Nephron (organoid): ENCODE results near the gene SNORC.

Experiments
- H3K27ac Mint-ChIP-seq, 3 experiments: 2 replicates each; pipeline ENCODE4 v1.8.0; 2020; ENCODE audit warnings: mixed read lengths in 3 of 3, mild to moderate bottlenecking in 2 of 3, moderate library complexity in 1 of 3
- H3K27me3 Mint-ChIP-seq: 2 replicates; pipeline ENCODE4 v1.8.0; 2021; ENCODE audit warnings: low read depth, mild to moderate bottlenecking, moderate library complexity, mixed read lengths
- H3K36me3 Mint-ChIP-seq: 2 replicates; pipeline ENCODE4 v1.8.0; 2020; ENCODE audit warnings: low read depth, mixed read lengths
- H3K4me1 Mint-ChIP-seq: 2 replicates; pipeline ENCODE4 v1.8.0; 2020; ENCODE audit warnings: mixed read lengths
- H3K4me3 Mint-ChIP-seq, 3 experiments: 2 replicates each; pipeline ENCODE4 v1.8.0; 2020; ENCODE audit warnings: mild to moderate bottlenecking in 3 of 3, mixed read lengths in 3 of 3, moderate library complexity in 2 of 3
- H3K9me3 Mint-ChIP-seq: 2 replicates; pipeline ENCODE4 v1.8.0; 2020; ENCODE audit warnings: mixed read lengths
- CTCF ChIP-seq, 3 experiments: fragments of 200-600 bp; sonication (generic); IDR thresholded peaks; one replicate each; pipeline ENCODE4 v1.5.0; 2021; ENCODE audit warnings: antibody characterized with exemption in 3 of 3; ENCODE audit not compliant: unreplicated experiment in 3 of 3

SNORC gene

GRCh38 chr2:232836934-232837333 lies 33.1 kb upstream of the SNORC start:
- H3K9me3 Mint-ChIP-seq: no peaks in the 10 kb centered on the region
- no peak overlapping the region for H3K4me3 Mint-ChIP-seq
- no peak for TF ChIP-seq CTCF (IDR thresholded peaks at IDR 0.05; ENCODE audit: unreplicated experiment in 3 of 3)
- H3K4me1 Mint-ChIP-seq: peaks cover 8% of the 10 kb centered on the region
- H3K27me3 Mint-ChIP-seq: no peaks in the 10 kb centered on the region
- H3K27ac Mint-ChIP-seq: no peak overlapping the region
- H3K36me3 Mint-ChIP-seq: peaks cover 75% of the 10 kb centered on the region

- Mint-ChIP-seq H3K36me3 (peaks cover 75% of the 10 kb centered on the region), H3K27me3 (no peaks in the 10 kb centered on the region), H3K9me3 (no peaks in the 10 kb centered on the region), H3K27ac (peak overlapping the region in 2 of 3 experiments; percentile 21 to 33), H3K4me3 (no peak overlapping the region), H3K4me1 (peaks cover 8% of the 10 kb centered on the region)
- no peak for TF ChIP-seq CTCF (IDR thresholded peaks at IDR 0.05; ENCODE audit: unreplicated experiment in 3 of 3)
Observed at GRCh38 chr2:232838406-232838874, 31.6 kb upstream of the SNORC start.

- no peak for TF ChIP-seq CTCF (IDR thresholded peaks at IDR 0.05; ENCODE audit: unreplicated experiment in 3 of 3)
- H3K27me3 Mint-ChIP-seq: no peaks in the 10 kb centered on the region
- H3K36me3 Mint-ChIP-seq: peaks cover 75% of the 10 kb centered on the region
- H3K9me3 Mint-ChIP-seq: no peaks in the 10 kb centered on the region
- peak overlapping the region in 2 of 3 experiments; percentile 41 to 72 for H3K27ac Mint-ChIP-seq
- H3K4me3 Mint-ChIP-seq: no peak overlapping the region
- H3K4me1 Mint-ChIP-seq: peaks cover 8% of the 10 kb centered on the region
Observed at GRCh38 chr2:232839411-232840079, 30.5 kb upstream of the SNORC start.

- no peaks in the 10 kb centered on the region for H3K27me3 Mint-ChIP-seq
- peak overlapping the region in 1 of 3 experiments; percentile 72 for H3K27ac Mint-ChIP-seq
- H3K36me3 Mint-ChIP-seq: peaks cover 74% of the 10 kb centered on the region
- no peaks in the 10 kb centered on the region for H3K9me3 Mint-ChIP-seq
- no peaks in the 10 kb centered on the region for H3K4me1 Mint-ChIP-seq
- no peak overlapping the region for H3K4me3 Mint-ChIP-seq
- no peak for TF ChIP-seq CTCF (IDR thresholded peaks at IDR 0.05; ENCODE audit: unreplicated experiment in 3 of 3)
Observed at GRCh38 chr2:232842689-232843088, 27.4 kb upstream of the SNORC start.

- TF ChIP-seq CTCF (IDR thresholded peaks at IDR 0.05; ENCODE audit: unreplicated experiment in 3 of 3): peak in 1 of 3 experiments; percentile 18
- Mint-ChIP-seq H3K9me3 (no peaks in the 10 kb centered on the region), H3K4me1 (no peaks in the 10 kb centered on the region), H3K27ac (peak overlapping the region in 1 of 3 experiments; percentile 35), H3K36me3 (peaks cover 74% of the 10 kb centered on the region), H3K27me3 (no peaks in the 10 kb centered on the region), H3K4me3 (no peak overlapping the region)
Observed at GRCh38 chr2:232843834-232844233, 26.2 kb upstream of the SNORC start.

- TF ChIP-seq CTCF (IDR thresholded peaks at IDR 0.05; ENCODE audit: unreplicated experiment in 3 of 3): no peak
- H3K36me3 Mint-ChIP-seq: peaks cover 72% of the 10 kb centered on the region
- H3K4me3 Mint-ChIP-seq: no peak overlapping the region
- H3K4me1 Mint-ChIP-seq: no peaks in the 10 kb centered on the region
- H3K27ac Mint-ChIP-seq: no peak overlapping the region
- no peaks in the 10 kb centered on the region for H3K27me3 Mint-ChIP-seq
- H3K9me3 Mint-ChIP-seq: no peaks in the 10 kb centered on the region
Observed at GRCh38 chr2:232846055-232846454, 24.0 kb upstream of the SNORC start.
